Measurements from ENCODE around the gene ZBTB8A. TPM values are rescaled to one million over a fixed set of nuclear protein-coding genes. Genes with fewer than 3 reads are reported as not detected.

Gene ZBTB8A
- total RNA-seq, 1 experiment from 2014 or later = 3.5 TPM

GRCh38 chr1:32568929-32569328 is 29.7 kb downstream of the ZBTB8A start:
- intact Hi-C loops (cut with micrococcal nuclease) = no loop called here
- Histone ChIP-seq H3K27ac (ENCODE audit: low read length) (no peak overlapping the region), H3K9me3 (ENCODE audit: low read length) (no peaks in the 10 kb centered on the region), H3K4me2 (ENCODE audit: low read length) (no peak overlapping the region), H3K4me3 (ENCODE audit: low read length) (no peak overlapping the region), H3K4me1 (ENCODE audit: insufficient read depth, low read length) (no peaks in the 10 kb centered on the region), H3K36me3 (ENCODE audit: low read depth, low read length) (no peaks in the 10 kb centered on the region), H3K9ac (ENCODE audit: low read length) (no peak overlapping the region), H3K27me3 (ENCODE audit: low read length) (no peaks in the 10 kb centered on the region), H3K9me2 (replicated peaks; ENCODE audit: low read length) (no peaks in the 10 kb centered on the region), H2AFZ (ENCODE audit: low read length) (no peak overlapping the region), H4K20me1 (ENCODE audit: low read length) (no peaks in the 10 kb centered on the region), H3F3A (ENCODE audit: low read length, unreplicated experiment) (no peaks in the 10 kb centered on the region), H3K79me2 (ENCODE audit: low read length) (no peaks in the 10 kb centered on the region)
- ChIA-PET CTCF (no interaction called here), POLR2A (ENCODE audit: unreplicated experiment) (no interaction called here)
- DNase-seq = no peak
- BruUV-seq (replicated peaks) = no TSS peak
- no peak for ATAC-seq
- TF ChIP-seq EZH2phosphoT487 (IDR thresholded peaks at IDR 0.05; ENCODE audit: borderline replicate concordance, low read length) (no peak), EZH2 (IDR thresholded peaks at IDR 0.05; ENCODE audit: low read length, unreplicated experiment) (no peak), CTCF (conservative IDR thresholded peaks at IDR 0.05; ENCODE audit: low read depth, low read length) (no peak)

- Histone ChIP-seq H3K9me3 (ENCODE audit: low read length) (no peaks in the 10 kb centered on the region), H3K4me1 (ENCODE audit: insufficient read depth, low read length) (no peaks in the 10 kb centered on the region), H3K9ac (ENCODE audit: low read length) (no peak overlapping the region), H4K20me1 (ENCODE audit: low read length) (no peaks in the 10 kb centered on the region), H3K4me2 (ENCODE audit: low read length) (no peak overlapping the region), H3F3A (ENCODE audit: low read length, unreplicated experiment) (no peaks in the 10 kb centered on the region), H3K27me3 (ENCODE audit: low read length) (no peaks in the 10 kb centered on the region), H3K4me3 (ENCODE audit: low read length) (no peak overlapping the region), H2AFZ (ENCODE audit: low read length) (no peak overlapping the region), H3K36me3 (ENCODE audit: low read depth, low read length) (no peaks in the 10 kb centered on the region), H3K9me2 (replicated peaks; ENCODE audit: low read length) (no peaks in the 10 kb centered on the region), H3K79me2 (ENCODE audit: low read length) (no peaks in the 10 kb centered on the region), H3K27ac (ENCODE audit: low read length) (no peak overlapping the region)
- BruUV-seq (replicated peaks) = no TSS peak
- DNase-seq (no peak), ATAC-seq (no peak)
- POLR2A ChIA-PET (ENCODE audit: unreplicated experiment) = no interaction called here
- CTCF ChIA-PET = interaction anchor here (0.6 kb wide), 1 partner anchor 61 kb away, joined by 3 read pairs; no protein-coding TSS in a partner anchor
- intact Hi-C loops (cut with micrococcal nuclease) = no loop called here
- TF ChIP-seq EZH2phosphoT487 (IDR thresholded peaks at IDR 0.05; ENCODE audit: borderline replicate concordance, low read length) (no peak), EZH2 (IDR thresholded peaks at IDR 0.05; ENCODE audit: low read length, unreplicated experiment) (no peak), CTCF (conservative IDR thresholded peaks at IDR 0.05; ENCODE audit: low read depth, low read length) (no peak)
Measured at GRCh38 chr1:32580348-32581017, 41.3 kb downstream of the ZBTB8A start.

GRCh38 chr1:32592943-32593342 is 53.7 kb downstream of the ZBTB8A start:
- H3K36me3 ChIP-seq (ENCODE audit: low read depth, low read length) = 0 out of 2 replicates have a peak, but pooled peaks cover 8% of the 10 kb centered on the region
- ChIA-PET POLR2A (ENCODE audit: unreplicated experiment) (no interaction called here), CTCF (no interaction called here)
- no peak for DNase-seq
- TF ChIP-seq EZH2 (IDR thresholded peaks at IDR 0.05; ENCODE audit: low read length, unreplicated experiment) = no peak
- no peak for TF ChIP-seq CTCF (conservative IDR thresholded peaks at IDR 0.05; ENCODE audit: low read depth, low read length)
- no peak for TF ChIP-seq EZH2phosphoT487 (IDR thresholded peaks at IDR 0.05; ENCODE audit: borderline replicate concordance, low read length)
- no peaks in the 10 kb centered on the region for H3K79me2 ChIP-seq (ENCODE audit: low read length)
- no peak overlapping the region for H3K4me3 ChIP-seq (ENCODE audit: low read length)
- H3K9me2 ChIP-seq (replicated peaks; ENCODE audit: low read length) = no peaks in the 10 kb centered on the region
- no peaks in the 10 kb centered on the region for H4K20me1 ChIP-seq (ENCODE audit: low read length)
- no peaks in the 10 kb centered on the region for H3K9me3 ChIP-seq (ENCODE audit: low read length)
- BruUV-seq (replicated peaks) = no TSS peak
- H3K9ac ChIP-seq (ENCODE audit: low read length) = no peak overlapping the region
- ATAC-seq = no peak
- H3K27ac ChIP-seq (ENCODE audit: low read length) = no peak overlapping the region
- intact Hi-C loops (cut with micrococcal nuclease) = no loop called here
- H3K4me1 ChIP-seq (ENCODE audit: insufficient read depth, low read length) = no peaks in the 10 kb centered on the region
- H3K4me2 ChIP-seq (ENCODE audit: low read length) = no peak overlapping the region
- no peaks in the 10 kb centered on the region for H3F3A ChIP-seq (ENCODE audit: low read length, unreplicated experiment)
- H3K27me3 ChIP-seq (ENCODE audit: low read length) = no peaks in the 10 kb centered on the region
- H2AFZ ChIP-seq (ENCODE audit: low read length) = no peak overlapping the region
